ENCODE measurements around the gene TERT. TPM values are rescaled to one million over a fixed set of nuclear protein-coding genes. Genes with fewer than 3 reads are reported as not detected.

Gene TERT
- total RNA-seq, 2 donors from 2014 or later: 3.6 TPM; not detected in 1

DNA sequence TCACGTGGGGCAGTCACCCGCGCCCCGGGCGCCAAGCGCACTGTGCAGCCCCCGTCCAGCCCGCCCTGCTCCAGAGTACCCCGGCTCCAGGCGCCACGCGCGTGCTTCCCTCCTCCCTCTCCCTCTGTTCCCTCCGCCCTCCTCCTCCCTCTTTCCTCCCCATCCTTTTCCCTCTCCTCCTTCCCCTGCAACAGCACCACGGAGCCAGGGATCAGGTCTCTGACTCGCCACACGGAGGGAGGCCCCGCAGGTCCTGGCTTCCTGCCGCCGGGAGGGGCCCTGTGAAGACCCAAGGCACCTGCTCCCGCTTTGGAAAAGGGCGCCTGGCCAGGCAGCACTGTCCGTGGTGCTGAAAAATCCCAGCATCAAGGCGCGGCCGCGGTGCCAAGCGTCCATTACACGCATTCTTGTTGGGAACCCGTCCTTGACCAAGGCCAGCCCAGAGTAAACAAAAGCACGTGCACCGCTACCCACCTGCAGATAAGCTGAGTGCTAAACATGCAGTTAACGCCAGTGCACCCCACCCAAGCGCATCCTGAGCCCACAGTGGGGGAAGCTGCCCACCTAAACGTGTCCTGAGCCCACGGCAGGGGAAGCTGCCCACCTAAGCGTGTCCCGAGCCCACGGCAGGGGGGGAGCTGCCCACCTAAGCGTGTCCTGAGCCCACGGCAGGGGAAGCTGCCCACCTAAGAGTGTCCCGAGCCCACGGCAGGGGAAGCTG is 48.0 kb downstream of the TERT start:
- H3K4me1 ChIP-seq (replicated peaks): no peaks in the 10 kb centered on the region
- H3K9me3 ChIP-seq: no peaks in the 10 kb centered on the region
- WGBS: 16% methylated on average over 41 of the region's 43 CpGs
- TF ChIP-seq POLR2AphosphoS5 (IDR thresholded peaks at IDR 0.05) (no peak), POLR2A (IDR thresholded peaks at IDR 0.05) (no peak)
- TF ChIP-seq, protein P1, sequence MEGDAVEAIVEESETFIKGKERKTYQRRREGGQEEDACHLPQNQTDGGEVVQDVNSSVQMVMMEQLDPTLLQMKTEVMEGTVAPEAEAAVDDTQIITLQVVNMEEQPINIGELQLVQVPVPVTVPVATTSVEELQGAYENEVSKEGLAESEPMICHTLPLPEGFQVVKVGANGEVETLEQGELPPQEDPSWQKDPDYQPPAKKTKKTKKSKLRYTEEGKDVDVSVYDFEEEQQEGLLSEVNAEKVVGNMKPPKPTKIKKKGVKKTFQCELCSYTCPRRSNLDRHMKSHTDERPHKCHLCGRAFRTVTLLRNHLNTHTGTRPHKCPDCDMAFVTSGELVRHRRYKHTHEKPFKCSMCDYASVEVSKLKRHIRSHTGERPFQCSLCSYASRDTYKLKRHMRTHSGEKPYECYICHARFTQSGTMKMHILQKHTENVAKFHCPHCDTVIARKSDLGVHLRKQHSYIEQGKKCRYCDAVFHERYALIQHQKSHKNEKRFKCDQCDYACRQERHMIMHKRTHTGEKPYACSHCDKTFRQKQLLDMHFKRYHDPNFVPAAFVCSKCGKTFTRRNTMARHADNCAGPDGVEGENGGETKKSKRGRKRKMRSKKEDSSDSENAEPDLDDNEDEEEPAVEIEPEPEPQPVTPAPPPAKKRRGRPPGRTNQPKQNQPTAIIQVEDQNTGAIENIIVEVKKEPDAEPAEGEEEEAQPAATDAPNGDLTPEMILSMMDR (IDR thresholded peaks at IDR 0.05): no peak
- DNase-seq (ENCODE audit: low spot score): no peak
- H3K36me3 ChIP-seq: no peaks in the 10 kb centered on the region
- H3K27ac ChIP-seq: no peak overlapping the region
- peaks cover 14% of the 10 kb centered on the region for H3K27me3 ChIP-seq (replicated peaks; ENCODE audit: insufficient read depth)
- intact Hi-C loops (cut with DNase I): no loop called here
- no peak overlapping the region for H3K4me3 ChIP-seq

DNA sequence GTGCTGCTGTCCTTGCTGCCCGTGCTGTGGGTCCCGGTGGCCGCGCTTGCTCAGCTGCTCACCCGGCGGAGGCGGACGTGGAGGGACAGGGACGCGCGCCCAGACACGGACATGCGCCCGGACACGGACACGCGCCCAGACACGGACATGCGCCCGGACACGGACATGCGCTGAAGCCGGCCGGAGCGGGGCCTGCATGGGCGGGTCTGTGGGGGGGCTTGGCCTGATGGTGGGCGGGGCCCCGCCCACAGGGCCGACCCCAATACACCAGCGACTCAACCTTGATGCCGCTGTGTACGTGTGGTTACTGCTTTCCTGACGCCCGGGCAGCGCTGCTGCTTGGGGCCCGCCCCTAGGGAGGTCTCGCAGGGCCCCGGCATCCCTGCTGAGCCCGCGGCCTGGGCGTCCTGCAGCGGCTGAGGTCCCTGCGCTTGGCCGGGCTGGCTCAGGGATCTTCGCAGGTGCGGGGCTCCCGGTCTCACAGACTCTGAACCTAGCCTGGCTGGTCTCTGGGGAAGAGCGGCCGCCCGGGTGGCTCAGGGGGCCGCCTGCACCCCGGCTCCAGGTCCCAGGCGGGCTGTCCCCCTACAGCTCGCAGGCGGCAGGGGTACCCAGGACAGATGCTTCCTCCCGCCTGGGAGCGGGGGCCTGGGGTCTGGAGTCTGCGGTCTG is 48.8 kb downstream of the TERT start:
- H3K27ac ChIP-seq: no peak overlapping the region
- H3K4me1 ChIP-seq (replicated peaks): no peaks in the 10 kb centered on the region

DNA sequence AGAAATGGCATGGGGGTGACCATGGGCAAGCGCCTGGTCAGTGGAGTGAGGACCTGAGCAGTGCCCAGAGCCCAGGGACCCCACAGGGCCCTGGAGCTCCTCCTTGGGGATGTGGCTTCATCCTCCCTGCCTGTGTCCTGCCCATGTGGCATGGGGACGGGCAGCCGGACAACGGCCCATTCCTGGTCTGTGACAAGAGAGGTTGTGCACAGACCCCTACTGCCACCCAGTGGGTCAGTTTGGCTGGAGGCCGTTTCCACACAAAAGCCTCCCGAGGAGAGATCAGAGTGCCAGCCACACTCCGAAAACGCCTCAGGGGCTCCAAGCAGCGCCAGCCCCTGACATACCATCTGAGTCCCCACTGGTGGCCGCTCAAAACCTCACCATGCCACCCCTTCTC is 49.9 kb downstream of the TERT start:
- DNase-seq (ENCODE audit: low spot score): no peak
- Histone ChIP-seq H3K36me3 (no peaks in the 10 kb centered on the region), H3K4me3 (no peak overlapping the region), H3K27me3 (replicated peaks; ENCODE audit: insufficient read depth) (peaks cover 14% of the 10 kb centered on the region), H3K9me3 (no peaks in the 10 kb centered on the region), H3K27ac (no peak overlapping the region), H3K4me1 (replicated peaks) (no peaks in the 10 kb centered on the region)
- TF ChIP-seq POLR2AphosphoS5 (IDR thresholded peaks at IDR 0.05): no peak
- no peak for TF ChIP-seq POLR2A (IDR thresholded peaks at IDR 0.05)
- TF ChIP-seq, protein P1 (IDR thresholded peaks at IDR 0.05): no peak
- intact Hi-C loops (cut with DNase I): no loop called here
- 69% methylated on average over 7 of the region's 10 CpGs for WGBS

More for the DNA sequence above, 48.8 kb downstream of the TERT start:
- Histone ChIP-seq H3K27me3 (replicated peaks; ENCODE audit: insufficient read depth) (peaks cover 14% of the 10 kb centered on the region), H3K36me3 (no peaks in the 10 kb centered on the region), H3K4me3 (no peak overlapping the region), H3K9me3 (no peaks in the 10 kb centered on the region)
- intact Hi-C loops (cut with DNase I): no loop called here
- TF ChIP-seq POLR2AphosphoS5 (IDR thresholded peaks at IDR 0.05) (no peak), POLR2A (IDR thresholded peaks at IDR 0.05) (no peak)
- TF ChIP-seq, protein P1 (IDR thresholded peaks at IDR 0.05): no peak
- WGBS: 55% methylated on average over 46 of the region's 58 CpGs
- no peak for DNase-seq (ENCODE audit: low spot score)

DNA sequence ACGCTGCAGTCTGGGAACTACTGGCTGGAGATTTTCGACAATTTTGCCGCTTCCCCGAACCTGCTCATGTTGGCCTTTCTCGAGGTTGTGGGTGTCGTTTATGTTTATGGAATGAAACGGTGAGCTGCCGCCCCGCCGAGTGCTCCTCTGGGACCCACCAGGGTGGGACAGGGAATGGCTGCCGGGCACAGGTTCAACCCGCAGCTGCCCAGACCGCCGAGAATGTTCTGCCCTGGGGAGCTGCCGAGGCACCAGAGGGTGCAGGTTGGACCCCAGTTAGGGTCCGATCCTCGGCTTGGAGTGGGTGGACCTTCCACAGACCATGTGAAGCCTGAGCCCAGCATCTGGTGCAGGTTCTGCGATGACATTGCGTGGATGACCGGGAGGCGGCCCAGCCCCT is 50.6 kb downstream of the TERT start:
- intact Hi-C loops (cut with DNase I): no loop called here
- no peaks in the 10 kb centered on the region for H3K36me3 ChIP-seq
- no peak for DNase-seq (ENCODE audit: low spot score)
- TF ChIP-seq, protein P1 (IDR thresholded peaks at IDR 0.05): no peak
- TF ChIP-seq POLR2A (IDR thresholded peaks at IDR 0.05): no peak
- no peak for TF ChIP-seq POLR2AphosphoS5 (IDR thresholded peaks at IDR 0.05)
- H3K27ac ChIP-seq: no peak overlapping the region
- peaks cover 14% of the 10 kb centered on the region for H3K27me3 ChIP-seq (replicated peaks; ENCODE audit: insufficient read depth)
- H3K4me1 ChIP-seq (replicated peaks): no peaks in the 10 kb centered on the region
- H3K9me3 ChIP-seq: no peaks in the 10 kb centered on the region
- no peak overlapping the region for H3K4me3 ChIP-seq
- 75% methylated on average over 21 of the region's 21 CpGs for WGBS

Data from prostate gland (tissue), 2 donors.